Prostate gland (tissue), 2 donors: ENCODE data around the gene STARD9. TPM values are rescaled to one million over a fixed set of nuclear protein-coding genes. Genes with fewer than 3 reads are reported as not detected.
"Not testable (repeated sequence)": the region's sequence is repeated elsewhere in the genome, so short reads cannot be mapped to it uniquely, and the experiment has no call there.

ENCODE experiments used
- DNase-seq: peaks from one replicate; pipeline ENCODE4 v3.0.0-alpha.2; 2019; ENCODE audit warnings: low spot score
- H3K27ac ChIP-seq, 2 donors: fragments of 200-600 bp; sonication (generic); 2 replicates each; pipeline ENCODE4 v1.5.1; 2017 to 2019
- H3K27me3 ChIP-seq: fragments of 200-600 bp; sonication (generic); replicated peaks from 2 replicates; pipeline ENCODE4 v1.5.1; 2019; ENCODE audit not compliant: insufficient read depth
- H3K36me3 ChIP-seq, 2 donors: fragments of 200-600 bp; sonication (generic); 1 replicate in 1 of 2; 2 replicates in 1 of 2; pipeline versions ENCODE4 v1.5.1 to v1.8.1; 2017 to 2019
- H3K4me1 ChIP-seq: fragments of 200-600 bp; sonication (generic); replicated peaks from 2 replicates; pipeline ENCODE4 v1.5.1; 2019
- H3K4me3 ChIP-seq, 2 donors: fragments of 200-600 bp; sonication (generic); 2 replicates each; pipeline ENCODE4 v1.5.1; 2017 to 2019
- H3K9me3 ChIP-seq: fragments of 200-600 bp; sonication (generic); 2 replicates; pipeline ENCODE4 v1.5.1; 2017
- POLR2A ChIP-seq: fragments of 450-650 bp; IDR thresholded peaks from one replicate; pipeline ENCODE4 v1.6.1; 2016; ENCODE audit warnings: antibody characterized with exemption, mild to moderate bottlenecking
- POLR2AphosphoS5 ChIP-seq: sonication (generic); formaldehyde crosslinking; IDR thresholded peaks from one replicate; pipeline ENCODE4 v1.6.1; 2017; ENCODE audit warnings: antibody characterized with exemption
- WGBS: methylation state at CpG from one replicate; pipeline ENCODE4 v1.1.5; 2018; 5-methylcytosine and 5-hydroxymethylcytosine counted together
- intact Hi-C: fragments of 100-400 bp; cut with DNase I; formaldehyde crosslinking; loops from one replicate; pipeline ENCODE4 v1.14.2; 2022
- total RNA-seq, 2 donors: library from RNA; depleted of rRNA; stranded (reverse); fragments of >200 nt; gene quantifications; one replicate each; pipeline ENCODE4 v1.1.0, GENCODE V29; 2016
- TF ChIP-seq, protein P1 (sequence below), 4 experiments: fragments of 200-600 bp in 2 of 4; fragments of 450-650 bp in 2 of 4; sonication (generic) in 2 of 4; IDR thresholded peaks; 1 replicate in 3 of 4; 2 replicates in 1 of 4; pipeline ENCODE4 v1.5.1; 2016 to 2019; ENCODE audit warnings: antibody characterized with exemption in 4 of 4, mild to moderate bottlenecking in 2 of 4, moderate library complexity in 2 of 4

Gene STARD9
- total RNA-seq, 2 donors from 2014 or later = 2.6 to 45.8 TPM

GRCh38 chr15:42553554-42553953 lies 21.9 kb upstream of the STARD9 start:
- intact Hi-C loops = no loop called here
- no peak for TF ChIP-seq POLR2A
- no peak for TF ChIP-seq POLR2AphosphoS5
- TF ChIP-seq, protein P1, sequence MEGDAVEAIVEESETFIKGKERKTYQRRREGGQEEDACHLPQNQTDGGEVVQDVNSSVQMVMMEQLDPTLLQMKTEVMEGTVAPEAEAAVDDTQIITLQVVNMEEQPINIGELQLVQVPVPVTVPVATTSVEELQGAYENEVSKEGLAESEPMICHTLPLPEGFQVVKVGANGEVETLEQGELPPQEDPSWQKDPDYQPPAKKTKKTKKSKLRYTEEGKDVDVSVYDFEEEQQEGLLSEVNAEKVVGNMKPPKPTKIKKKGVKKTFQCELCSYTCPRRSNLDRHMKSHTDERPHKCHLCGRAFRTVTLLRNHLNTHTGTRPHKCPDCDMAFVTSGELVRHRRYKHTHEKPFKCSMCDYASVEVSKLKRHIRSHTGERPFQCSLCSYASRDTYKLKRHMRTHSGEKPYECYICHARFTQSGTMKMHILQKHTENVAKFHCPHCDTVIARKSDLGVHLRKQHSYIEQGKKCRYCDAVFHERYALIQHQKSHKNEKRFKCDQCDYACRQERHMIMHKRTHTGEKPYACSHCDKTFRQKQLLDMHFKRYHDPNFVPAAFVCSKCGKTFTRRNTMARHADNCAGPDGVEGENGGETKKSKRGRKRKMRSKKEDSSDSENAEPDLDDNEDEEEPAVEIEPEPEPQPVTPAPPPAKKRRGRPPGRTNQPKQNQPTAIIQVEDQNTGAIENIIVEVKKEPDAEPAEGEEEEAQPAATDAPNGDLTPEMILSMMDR (IDR thresholded peaks at IDR 0.05) = no peak
- Histone ChIP-seq H3K27me3 (no peaks in the 10 kb centered on the region), H3K9me3 (no peaks in the 10 kb centered on the region), H3K27ac (no peak overlapping the region), H3K4me3 (no peak overlapping the region), H3K4me1 (no peaks in the 10 kb centered on the region), H3K36me3 (no peaks in the 10 kb centered on the region)
- DNase-seq = no peak
- 72% methylated on average over 1 of the region's 1 CpG for WGBS

DNA sequence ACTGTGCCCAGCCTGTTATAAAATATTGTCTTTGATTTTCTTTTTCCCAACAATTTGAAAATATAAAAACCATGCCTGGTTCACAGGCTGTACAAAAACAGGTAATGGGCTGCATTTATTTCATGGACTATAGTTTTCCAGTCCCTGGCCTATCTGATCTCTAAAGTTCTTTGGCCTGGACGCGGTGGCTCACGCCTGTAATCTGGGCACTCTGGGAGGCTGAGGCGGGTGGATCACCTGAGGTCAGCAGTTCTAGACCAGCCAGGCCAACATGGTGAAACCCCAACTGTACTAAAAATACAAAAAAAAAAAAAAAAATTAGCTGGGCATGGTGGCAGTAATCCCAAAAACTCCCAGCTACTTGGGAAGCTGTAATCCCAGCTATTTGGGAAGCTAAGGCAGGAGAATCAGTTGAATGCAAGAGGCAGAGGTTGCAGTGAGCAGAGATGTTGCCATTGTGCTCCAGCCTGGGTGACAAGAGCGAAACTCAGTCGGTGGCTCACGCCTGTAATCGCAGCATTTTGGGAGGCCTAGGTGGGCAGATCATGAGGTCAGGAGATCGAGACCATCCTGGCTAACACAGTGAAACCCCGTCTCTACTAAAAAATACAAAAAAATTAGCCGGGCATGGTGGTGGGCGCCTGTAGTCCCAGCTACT lies 18.7 kb upstream of the STARD9 start:
- H3K4me1 ChIP-seq, H3K9me3 ChIP-seq, DNase-seq, H3K36me3 ChIP-seq, H3K4me3 ChIP-seq, H3K27me3 ChIP-seq, H3K27ac ChIP-seq, intact Hi-C loops: not testable (repeated sequence)
- WGBS = 98% methylated on average over 12 of the region's 12 CpGs

- Histone ChIP-seq H3K4me3 (no peak overlapping the region), H3K27me3 (no peaks in the 10 kb centered on the region), H3K9me3 (no peaks in the 10 kb centered on the region), H3K27ac (no peak overlapping the region), H3K36me3 (peaks cover 0 to 4% of the 10 kb centered on the region in 2 donors), H3K4me1 (no peaks in the 10 kb centered on the region)
- TF ChIP-seq POLR2AphosphoS5 = no peak
- no peak for TF ChIP-seq POLR2A
- TF ChIP-seq, protein P1 (IDR thresholded peaks at IDR 0.05) = no peak
- 98% methylated on average over 3 of the region's 3 CpGs for WGBS
- DNase-seq = no peak
- intact Hi-C loops = no loop called here
These were observed 16.7 kb upstream of the STARD9 start for GRCh38 chr15:42558739-42559138.

DNA sequence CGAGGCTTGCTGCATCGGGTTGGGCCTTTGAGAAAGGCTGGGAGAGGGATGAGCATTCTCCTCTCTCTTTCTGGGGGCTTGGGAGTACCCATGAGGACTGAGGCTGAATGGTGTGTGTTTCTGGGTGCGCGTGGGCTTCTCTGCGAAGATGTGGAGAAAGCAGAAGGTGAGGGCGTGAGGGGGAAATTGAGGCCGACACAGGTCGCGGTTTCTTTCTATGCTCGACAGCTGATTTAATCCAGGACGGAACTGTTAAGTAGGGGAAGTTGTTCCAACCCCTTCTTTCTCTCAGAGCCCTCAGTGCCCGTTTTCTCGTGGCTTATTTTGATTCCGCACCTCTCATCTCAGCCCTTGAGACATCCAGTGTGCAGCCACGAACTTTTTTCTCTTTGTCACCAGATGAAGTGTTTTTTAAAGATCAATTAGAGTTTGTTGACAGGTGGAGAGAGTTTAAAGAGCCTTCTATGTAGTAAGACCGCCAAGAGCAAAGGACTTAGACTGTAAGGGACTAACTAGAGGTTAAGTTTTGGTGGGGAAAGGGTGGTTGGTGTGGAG lies 711 bp downstream of the STARD9 start:
- 23% methylated on average over 14 of the region's 16 CpGs for WGBS
- Histone ChIP-seq H3K4me3 (peak overlapping the region; percentile 49 to 65), H3K4me1 (no peaks in the 10 kb centered on the region), H3K9me3 (no peaks in the 10 kb centered on the region), H3K27ac (peak overlapping the region; percentile 74 to 79), H3K36me3 (no peaks in the 10 kb centered on the region), H3K27me3 (no peaks in the 10 kb centered on the region)
- no peak for DNase-seq
- intact Hi-C loops = no loop called here
- no peak for TF ChIP-seq POLR2A
- no peak for TF ChIP-seq POLR2AphosphoS5
- TF ChIP-seq, protein P1 (IDR thresholded peaks at IDR 0.05) = no peak

DNA sequence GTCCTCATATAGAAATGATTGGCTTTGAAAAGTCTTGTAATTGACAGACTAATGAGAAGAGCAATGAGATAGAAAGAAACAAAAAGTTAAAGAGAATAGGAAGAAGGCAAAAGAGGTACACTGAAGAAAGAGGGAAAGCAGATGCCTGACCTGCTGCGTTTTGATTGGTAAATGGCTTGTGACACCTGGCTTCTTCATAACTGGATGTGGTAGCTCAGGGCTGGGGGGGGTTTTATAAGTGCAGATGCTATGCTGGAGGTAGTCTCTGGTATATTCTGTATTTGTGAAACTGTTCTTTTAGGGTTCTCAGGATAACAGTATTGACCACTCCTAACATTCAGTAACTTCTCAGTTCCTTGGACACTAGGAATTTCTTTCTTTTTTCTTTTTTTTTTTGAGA lies 1.4 kb downstream of the STARD9 start:
- Histone ChIP-seq H3K4me3 (no peak overlapping the region), H3K27ac (peak overlapping the region in 1 of 2 donors; percentile 79), H3K9me3 (no peaks in the 10 kb centered on the region), H3K4me1 (peaks cover 3% of the 10 kb centered on the region), H3K36me3 (no peaks in the 10 kb centered on the region), H3K27me3 (no peaks in the 10 kb centered on the region)
- intact Hi-C loops = no loop called here
- no peak for DNase-seq
- 85% methylated on average over 1 of the region's 1 CpG for WGBS
- TF ChIP-seq, protein P1 (IDR thresholded peaks at IDR 0.05) = no peak
- TF ChIP-seq POLR2AphosphoS5 = no peak
- no peak for TF ChIP-seq POLR2A
